GM10248 (cell line): ENCODE data around the gene GSG1L2.

ENCODE experiments used
- CTCF ChIA-PET: fragments of 300-600 bp; sonication (Branson Sonifier 250); formaldehyde crosslinking; extraction: SDS; loops from one replicate; lab custom pipeline; 2021; ENCODE audit warnings: antibody characterized with exemption; lab: Yijun Ruan, JAX
- POLR2A ChIA-PET: fragments of 350-650 bp; sonication (Branson Sonifier 250); formaldehyde crosslinking; extraction: SDS; loops from one replicate; lab custom pipeline; 2020; ENCODE audit warnings: antibody characterized with exemption; lab: Yijun Ruan, JAX
- DNase-seq: peaks from one replicate; pipeline ENCODE4 v3.0.0; 2012; ENCODE audit errors: extremely low spot score
- TF ChIP-seq, protein P1 (sequence below): IDR thresholded peaks from 2 replicates; pipeline ENCODE4 v1.5.1; 2012; ENCODE audit warnings: mild to moderate bottlenecking, low read depth; ENCODE audit errors: extremely low read depth, missing control alignments, control extremely low read depth

GSG1L2 gene

GRCh38 chr17:9842057-9842758 is 20.3 kb upstream of the GSG1L2 start:
- no peak for DNase-seq
- TF ChIP-seq, protein P1, sequence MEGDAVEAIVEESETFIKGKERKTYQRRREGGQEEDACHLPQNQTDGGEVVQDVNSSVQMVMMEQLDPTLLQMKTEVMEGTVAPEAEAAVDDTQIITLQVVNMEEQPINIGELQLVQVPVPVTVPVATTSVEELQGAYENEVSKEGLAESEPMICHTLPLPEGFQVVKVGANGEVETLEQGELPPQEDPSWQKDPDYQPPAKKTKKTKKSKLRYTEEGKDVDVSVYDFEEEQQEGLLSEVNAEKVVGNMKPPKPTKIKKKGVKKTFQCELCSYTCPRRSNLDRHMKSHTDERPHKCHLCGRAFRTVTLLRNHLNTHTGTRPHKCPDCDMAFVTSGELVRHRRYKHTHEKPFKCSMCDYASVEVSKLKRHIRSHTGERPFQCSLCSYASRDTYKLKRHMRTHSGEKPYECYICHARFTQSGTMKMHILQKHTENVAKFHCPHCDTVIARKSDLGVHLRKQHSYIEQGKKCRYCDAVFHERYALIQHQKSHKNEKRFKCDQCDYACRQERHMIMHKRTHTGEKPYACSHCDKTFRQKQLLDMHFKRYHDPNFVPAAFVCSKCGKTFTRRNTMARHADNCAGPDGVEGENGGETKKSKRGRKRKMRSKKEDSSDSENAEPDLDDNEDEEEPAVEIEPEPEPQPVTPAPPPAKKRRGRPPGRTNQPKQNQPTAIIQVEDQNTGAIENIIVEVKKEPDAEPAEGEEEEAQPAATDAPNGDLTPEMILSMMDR = no peak
- CTCF ChIA-PET = no interaction called here
- POLR2A ChIA-PET = no interaction called here

DNA sequence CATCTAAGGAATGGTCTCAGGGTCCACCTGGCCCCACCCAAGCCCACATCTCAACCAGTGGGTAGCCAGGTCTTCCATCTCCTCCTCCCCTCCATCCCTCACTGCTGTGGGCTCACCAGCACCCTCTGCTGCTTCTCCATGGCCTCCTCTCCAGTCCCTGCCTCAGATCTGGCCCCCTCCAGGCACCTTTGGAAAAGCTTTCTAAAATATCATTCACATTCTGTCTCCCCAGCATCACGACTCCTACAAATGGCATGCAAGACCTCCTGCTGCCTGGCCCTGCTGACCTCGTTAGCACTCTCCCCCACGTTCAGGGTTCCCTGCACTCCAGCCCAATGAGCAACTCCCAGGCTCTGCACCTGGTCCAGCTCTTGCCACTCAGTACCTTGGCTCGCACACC is 17.6 kb upstream of the GSG1L2 start:
- POLR2A ChIA-PET = no interaction called here
- TF ChIP-seq, protein P1 = no peak
- CTCF ChIA-PET = interaction anchor here (1.9 kb wide), 1 partner anchor 15 kb away, joined by 4 read pairs; no protein-coding TSS in a partner anchor
- no peak for DNase-seq

GRCh38 chr17:9837551-9838471 is 15.9 kb upstream of the GSG1L2 start:
- TF ChIP-seq, protein P1 = no peak
- CTCF ChIA-PET = interaction anchor here (1.1 to 1.9 kb wide), 2 partner anchors 13 to 19 kb away, joined by 3 to 4 read pairs; no protein-coding TSS in a partner anchor
- no peak for DNase-seq
- POLR2A ChIA-PET = no interaction called here

DNA sequence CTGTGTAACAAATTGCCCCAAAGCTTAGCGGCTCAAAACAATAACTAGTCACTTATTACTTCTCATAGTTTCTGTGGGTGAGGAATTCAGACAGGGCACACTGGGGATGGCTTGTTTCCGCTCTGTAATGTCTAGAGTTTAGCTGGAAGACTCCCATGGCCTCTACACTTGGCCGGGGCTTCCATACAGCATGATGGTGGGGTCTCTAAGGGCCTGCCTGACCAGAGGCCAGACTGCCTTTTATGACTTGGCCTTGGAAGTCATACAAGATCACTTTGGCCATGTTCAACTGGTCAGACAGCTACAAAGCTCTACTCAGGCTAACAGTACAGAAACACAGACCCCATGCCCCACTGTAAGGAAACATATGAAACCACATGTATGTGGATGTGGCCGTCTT is 12.0 kb upstream of the GSG1L2 start:
- CTCF ChIA-PET = no interaction called here
- no peak for DNase-seq
- POLR2A ChIA-PET = no interaction called here
- TF ChIP-seq, protein P1 = no peak

- ChIA-PET CTCF (interaction anchor here (1.0 to 1.5 kb wide), 2 partner anchors 11 to 21 kb away, joined by 3 to 4 read pairs; no protein-coding TSS in a partner anchor), POLR2A (no interaction called here)
- no peak for DNase-seq
- TF ChIP-seq, protein P1 = no peak
Measured at GRCh38 chr17:9830711-9831110, 8.8 kb upstream of the GSG1L2 start.

DNA sequence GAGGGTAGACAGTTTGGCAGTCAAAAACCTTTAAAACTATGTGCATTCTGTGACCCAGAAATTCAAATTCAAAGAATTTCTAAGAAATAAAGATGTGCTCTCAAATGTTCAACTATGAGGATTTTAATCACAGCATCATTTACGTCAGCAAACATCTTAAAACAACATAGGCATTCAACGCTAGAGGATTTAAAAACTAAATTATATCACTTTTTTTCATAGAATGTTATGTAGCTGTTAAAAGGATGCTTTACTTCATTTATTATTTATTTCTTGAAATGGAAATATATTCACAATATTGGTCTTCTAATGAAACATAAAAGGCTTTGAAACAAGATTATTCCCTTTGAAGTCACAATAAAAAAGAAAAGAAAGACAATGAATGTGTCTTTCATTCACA is 7.5 kb upstream of the GSG1L2 start:
- TF ChIP-seq, protein P1 = no peak
- ChIA-PET POLR2A (no interaction called here), CTCF (no interaction called here)
- DNase-seq = no peak
